ENCODE measurements around the gene IL17RC.

Gene IL17RC

DNA sequence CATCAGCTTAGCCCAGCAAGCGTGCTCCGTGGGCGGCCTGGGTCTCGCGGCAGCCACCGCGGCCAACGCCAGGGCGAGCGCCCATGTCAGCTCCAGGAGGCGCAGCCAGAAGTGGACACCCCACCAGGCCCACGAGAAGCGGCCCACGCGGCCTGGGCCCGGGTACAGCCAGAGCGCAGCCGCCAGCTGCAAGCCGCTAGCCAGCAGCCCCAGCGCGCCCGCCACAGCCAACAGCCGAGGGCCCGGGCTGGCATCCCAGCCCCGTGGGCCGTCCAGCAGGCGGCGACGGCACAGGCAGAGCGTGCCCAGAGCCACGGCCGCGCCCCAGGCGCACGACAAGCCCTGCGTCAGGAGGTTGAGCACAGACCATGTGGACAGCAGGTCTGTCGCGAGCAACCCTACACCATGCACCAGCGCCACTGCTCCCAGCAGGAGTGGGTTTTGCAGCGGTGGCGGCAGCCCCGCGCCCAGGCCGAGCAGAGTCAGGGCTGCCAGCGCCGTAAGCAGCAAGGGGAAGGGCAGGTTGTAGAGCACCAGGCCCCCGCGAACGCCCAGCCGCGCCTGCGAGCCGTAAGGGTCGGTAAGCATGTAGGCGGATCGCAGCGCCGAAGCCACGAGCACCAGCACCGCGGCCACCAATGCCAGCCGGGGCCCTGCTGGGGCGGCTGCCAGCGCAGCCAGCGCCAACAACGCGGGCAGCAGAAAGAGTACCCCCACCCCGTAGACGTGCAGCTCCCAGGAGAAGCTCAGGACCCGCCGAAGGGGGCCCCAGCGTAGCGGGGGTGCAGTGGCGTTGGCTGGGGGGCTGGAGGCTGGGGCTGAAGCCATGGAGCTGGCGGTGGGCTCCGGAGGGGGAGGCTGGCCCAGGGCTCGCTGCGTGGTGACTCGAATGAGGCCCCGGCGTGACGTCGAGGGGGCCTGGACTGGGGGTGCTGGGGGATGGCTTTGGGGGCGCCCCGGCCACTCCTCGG lies 30.4 kb downstream of the IL17RC start:
- DNase-seq: no peak

- DNase-seq: no peak
Observed at GRCh38 chr3:9948586-9948985, 31.7 kb downstream of the IL17RC start.

- no peak for DNase-seq
Observed at GRCh38 chr3:9949115-9949514, 32.2 kb downstream of the IL17RC start.

DNA sequence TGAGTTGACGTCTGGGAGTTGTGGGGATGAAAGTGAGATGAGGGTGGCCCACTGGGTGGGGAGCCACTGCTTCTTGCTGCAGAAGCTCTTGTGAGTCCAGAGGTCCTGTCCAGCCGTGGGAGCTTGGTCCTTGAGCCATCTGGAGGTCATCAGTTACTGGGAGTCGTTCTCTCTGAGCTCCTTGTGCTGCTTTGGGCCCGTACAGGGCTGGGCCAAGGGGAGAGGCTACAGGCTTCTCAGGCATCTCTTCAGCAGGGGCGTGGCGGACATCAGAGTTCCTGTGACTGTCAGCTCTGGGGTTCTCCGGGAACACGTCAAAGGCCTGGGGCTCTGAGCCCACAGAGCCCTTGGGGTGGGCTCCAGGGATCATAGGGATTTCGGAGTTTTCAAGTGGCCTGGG lies 32.7 kb downstream of the IL17RC start:
- DNase-seq: no peak

- no peak for DNase-seq
Observed at GRCh38 chr3:9951126-9951525, 34.2 kb downstream of the IL17RC start.

- DNase-seq: no peak
Observed at GRCh38 chr3:9951598-9951961, 34.7 kb downstream of the IL17RC start.

DNA sequence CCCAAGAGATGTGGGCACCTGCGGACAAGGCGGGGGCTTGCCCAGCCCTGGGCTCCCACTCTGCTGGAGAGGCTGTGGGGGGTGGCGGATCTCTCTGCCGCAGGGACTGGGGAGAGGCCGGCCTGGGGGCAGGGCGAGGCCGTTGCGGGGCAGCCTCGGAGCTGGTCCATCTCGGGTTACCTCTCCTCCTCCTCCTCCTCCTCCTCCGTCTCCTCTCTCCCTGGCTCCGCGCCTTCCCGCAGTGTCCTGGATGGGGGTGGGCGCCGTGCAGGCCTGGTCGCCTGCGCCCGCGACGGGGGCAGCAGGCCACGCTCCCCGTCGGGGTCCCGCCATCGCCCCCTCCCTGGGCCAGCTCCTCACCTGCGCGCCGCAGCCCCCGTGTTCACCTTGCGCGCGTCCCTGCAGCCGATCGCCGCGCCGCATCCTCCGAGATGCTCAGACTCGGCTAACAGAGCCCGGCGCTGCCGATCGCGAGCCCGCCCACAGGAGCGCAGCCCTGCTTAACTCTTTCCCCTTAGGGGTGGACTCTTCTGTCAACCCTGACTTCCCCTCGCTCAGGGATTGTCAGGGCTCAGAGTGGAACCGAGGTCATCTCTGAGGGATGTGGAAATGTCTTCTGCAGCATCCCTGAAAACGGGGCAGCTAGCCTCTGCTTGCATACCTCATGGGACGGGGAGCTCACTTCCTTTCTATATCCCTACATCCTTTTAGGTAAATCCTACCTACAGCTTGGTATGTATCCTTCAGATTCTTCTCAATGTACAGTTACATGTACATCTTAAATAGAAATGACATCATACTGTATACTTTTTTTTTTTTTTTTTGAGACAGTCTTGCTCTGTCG lies 35.3 kb downstream of the IL17RC start, which contains the start of gene PRRT3:
Gene PRRT3, minus strand, starts transcription at position 447 of the 844 bp plus-strand sequence. CDS start 2,293 bp downstream, outside the sequence.
- DNase-seq: peak; percentile 42 to 54

- DNase-seq: no peak
Observed at GRCh38 chr3:9955067-9955502, 38.2 kb downstream of the IL17RC start.

- no peak for DNase-seq
Observed at GRCh38 chr3:9955611-9956352, 38.9 kb downstream of the IL17RC start.

- DNase-seq: no peak
Observed at GRCh38 chr3:9957214-9957613, 40.3 kb downstream of the IL17RC start.

DNA sequence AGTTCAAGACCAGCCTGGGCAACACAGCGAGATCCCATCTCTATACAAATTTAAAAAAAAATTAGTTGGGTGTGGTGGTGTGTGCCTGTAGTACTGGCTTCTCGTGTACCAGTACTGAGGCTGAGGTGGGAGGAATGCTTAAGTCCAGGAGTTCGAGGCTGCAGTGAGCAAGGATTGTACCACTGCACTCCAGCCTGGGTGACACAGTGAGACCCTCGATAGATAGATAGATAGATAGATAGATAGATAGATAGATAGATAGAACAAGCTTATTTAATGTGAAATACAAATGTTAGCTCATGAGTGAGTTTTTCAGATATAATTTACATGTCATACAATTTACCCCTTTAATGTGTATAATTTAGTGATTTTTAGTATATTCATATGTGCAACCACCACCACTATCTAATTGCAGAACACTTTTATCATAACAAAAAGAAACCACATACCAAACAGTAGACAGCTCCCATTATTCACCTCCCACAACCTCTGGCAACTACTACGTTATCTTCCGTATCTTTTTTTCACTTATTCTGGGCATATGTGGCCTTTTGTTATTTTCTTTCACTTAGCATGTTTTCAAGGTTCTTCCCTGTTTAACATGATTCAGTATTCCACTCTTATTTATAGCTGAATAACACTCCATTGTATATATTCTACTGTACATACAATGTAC lies 48.4 kb downstream of the IL17RC start:
- DNase-seq: no peak

GRCh38 chr3:9966841-9967240 lies 49.9 kb downstream of the IL17RC start:
- no peak for DNase-seq

DNA sequence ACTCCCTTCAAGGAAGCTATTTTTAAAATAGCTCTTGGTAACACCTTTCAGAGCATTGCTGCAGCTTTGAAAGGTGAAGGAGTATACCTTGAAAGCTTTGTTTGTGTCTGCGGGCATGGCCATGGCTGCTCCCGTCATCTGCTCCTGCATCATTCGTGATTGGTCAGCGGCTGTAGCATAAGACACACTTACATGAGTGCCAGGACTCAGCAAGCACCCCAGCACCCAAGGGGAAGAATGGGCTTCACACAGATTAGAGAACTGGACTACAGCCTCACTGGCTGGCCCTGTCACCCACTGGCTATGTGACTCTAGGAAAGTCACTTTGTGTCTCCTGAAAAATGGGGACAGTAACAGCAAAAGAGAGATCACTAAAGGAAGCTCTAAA lies 52.7 kb downstream of the IL17RC start:
- no peak for DNase-seq

DNA sequence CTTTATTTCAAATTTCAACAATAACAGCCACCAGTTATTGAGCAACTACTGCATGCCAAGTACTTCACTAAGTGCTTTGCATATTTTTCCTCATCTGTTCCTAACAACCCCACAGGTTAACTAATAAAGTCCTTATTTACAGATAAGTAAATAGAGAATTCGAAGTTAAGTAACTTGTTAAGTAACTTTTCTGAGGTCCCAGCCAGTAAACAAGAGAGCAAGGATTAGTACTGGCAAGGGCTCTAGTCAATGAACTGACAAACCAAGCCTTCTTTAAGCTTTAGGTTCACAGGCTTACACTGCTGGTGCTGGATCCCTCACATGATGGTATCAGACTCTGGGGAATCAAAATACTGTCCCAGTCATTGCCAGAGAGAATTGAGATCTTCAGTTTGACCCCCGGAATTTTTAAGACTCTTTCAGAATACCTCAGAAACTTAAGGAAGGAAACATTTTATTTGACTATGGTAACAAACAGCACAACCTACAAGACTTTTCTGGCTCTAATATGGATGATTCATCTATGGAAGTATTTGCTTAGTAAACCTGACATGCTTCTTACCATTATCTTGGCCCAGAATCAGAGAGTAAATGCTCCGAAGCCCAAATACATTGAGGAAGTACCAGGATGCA lies 53.2 kb downstream of the IL17RC start:
- no peak for DNase-seq

DNA sequence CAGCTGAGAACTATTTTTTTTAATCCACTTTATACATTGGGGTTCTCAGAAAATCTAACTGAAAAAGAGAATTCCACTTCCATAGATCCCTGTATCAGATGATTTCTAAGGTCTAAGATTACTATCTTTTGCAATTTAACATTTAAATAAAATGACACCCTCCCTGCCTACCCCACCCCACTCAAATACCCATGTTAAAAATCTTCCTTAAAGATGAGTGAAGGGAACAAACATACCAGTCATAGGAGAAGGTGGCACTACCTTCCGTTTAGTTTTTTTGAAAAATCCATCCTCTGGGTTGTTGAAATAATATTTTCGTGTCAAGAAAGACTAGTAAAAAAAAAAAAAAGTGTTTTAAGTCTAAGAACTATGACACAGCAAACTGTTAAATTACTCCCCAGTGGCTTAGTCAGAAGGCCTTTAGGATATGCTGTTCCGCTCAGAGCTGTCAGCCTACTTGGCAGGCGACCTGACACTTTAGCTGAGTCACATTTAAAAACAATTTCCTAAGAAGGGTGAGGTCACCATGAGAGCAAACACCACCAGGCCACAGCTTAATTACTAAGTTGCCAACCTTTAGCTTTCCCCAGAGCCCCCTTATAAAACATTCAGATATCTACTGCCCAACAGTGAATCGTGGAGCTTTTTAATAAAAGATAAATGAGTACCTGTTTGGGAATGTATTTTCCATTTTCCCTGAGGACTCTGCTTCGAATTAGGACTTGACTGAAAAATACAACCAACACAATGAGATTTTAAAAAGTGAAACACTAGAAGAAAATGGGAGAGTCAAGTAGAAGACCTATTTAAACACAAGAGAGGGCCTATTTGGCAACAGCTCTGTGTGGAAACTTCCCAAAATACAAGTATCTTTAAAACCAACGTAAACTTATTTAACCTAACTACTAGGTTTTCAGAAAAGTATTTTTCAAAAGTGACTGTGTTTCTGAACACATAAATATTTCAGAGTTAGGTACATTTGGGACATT lies 60.1 kb downstream of the IL17RC start:
- peak; percentile 7 to 68 for DNase-seq

DNA sequence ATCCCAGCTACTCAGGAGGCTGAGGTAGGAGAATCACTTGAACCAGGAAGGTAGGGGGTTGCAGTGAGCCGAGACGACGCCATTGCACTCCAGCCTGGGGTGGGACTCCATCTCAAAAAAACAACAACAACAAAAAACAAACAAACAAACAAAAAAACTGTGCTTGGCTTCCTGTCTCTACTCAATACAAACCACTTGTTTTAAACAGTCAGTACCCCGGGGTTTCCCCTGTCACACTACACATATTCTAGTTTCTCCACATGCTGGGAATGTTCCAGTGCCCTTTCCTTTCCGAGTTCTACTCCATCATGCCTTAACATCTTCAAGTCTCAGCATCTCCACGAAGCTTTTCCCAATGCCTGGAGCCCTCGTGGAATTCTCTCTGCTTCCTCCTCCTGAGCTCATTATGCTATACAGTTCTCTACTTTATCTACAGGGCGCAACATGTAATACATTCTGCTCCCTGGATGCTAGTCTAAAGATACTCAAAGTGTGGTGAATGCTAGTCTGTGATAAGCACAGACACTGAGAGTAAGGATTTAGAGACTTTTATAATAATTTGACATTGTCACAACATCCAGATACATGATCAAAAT lies 61.9 kb downstream of the IL17RC start:
- no peak for DNase-seq

GRCh38 chr3:9980251-9980650 lies 63.4 kb downstream of the IL17RC start:
- DNase-seq: no peak

Data from CD4-positive, alpha-beta T cell treated with Interleukin-4 for 1 hour (primary cell).